Thyroid gland (tissue), 4 donors: ENCODE results near the gene MRPL12. TPM values are rescaled to one million over a fixed set of nuclear protein-coding genes. Genes with fewer than 3 reads are reported as not detected.
"Not testable (repeated sequence)": the region's sequence is repeated elsewhere in the genome, so short reads cannot be mapped to it uniquely, and the experiment has no call there.

ENCODE experiments used
- DNase-seq, 2 donors: peaks; one replicate each; pipeline ENCODE4 v3.0.0-alpha.2; 2019
- H3K27ac ChIP-seq, 3 donors: fragments of 200-600 bp; sonication (generic); 1 replicate in 2 of 3; 2 replicates in 1 of 3; pipeline ENCODE4 v1.5.1; 2016 to 2019; ENCODE audit warnings: mild to moderate bottlenecking in 1 of 3, moderate library complexity in 1 of 3
- H3K27me3 ChIP-seq: fragments of 200-600 bp; sonication (generic); one replicate; pipeline ENCODE4 v1.5.1; 2019
- H3K36me3 ChIP-seq, 2 donors: fragments of 200-600 bp; sonication (generic); one replicate each; pipeline ENCODE4 v1.5.1; 2016 to 2019
- H3K4me1 ChIP-seq, 2 donors: fragments of 200-600 bp; sonication (generic); one replicate each; pipeline ENCODE4 v1.5.1; 2017 to 2019
- H3K4me3 ChIP-seq, 3 donors: fragments of 200-600 bp; sonication (generic); replicated peaks in 1 of 3; 1 replicate in 2 of 3; 2 replicates in 1 of 3; pipeline ENCODE4 v1.5.1; 2016; ENCODE audit warnings: mild to moderate bottlenecking in 1 of 3
- H3K9me3 ChIP-seq: fragments of 200-600 bp; sonication (generic); one replicate; pipeline ENCODE4 v1.5.1; 2017
- CTCF ChIP-seq, 6 experiments: fragments of 200-600 bp in 3 of 6; fragments of 450-650 bp in 3 of 6; sonication (generic) in 3 of 6; IDR thresholded peaks; one replicate each; pipeline ENCODE4 v1.5.1; 2016 to 2019; ENCODE audit warnings: antibody characterized with exemption in 6 of 6, mild to moderate bottlenecking in 2 of 6, inconsistent platforms in 1 of 6, moderate library complexity in 1 of 6
- POLR2A ChIP-seq, 2 donors: fragments of 450-650 bp; IDR thresholded peaks; one replicate each; pipeline ENCODE4 v1.6.1; 2017; ENCODE audit warnings: antibody characterized with exemption in 2 of 2, mild to moderate bottlenecking in 2 of 2, moderate library complexity in 1 of 2
- WGBS, 2 donors: methylation state at CpG; one replicate each; pipeline ENCODE4 v1.1.5; 2017; 5-methylcytosine and 5-hydroxymethylcytosine counted together
- intact Hi-C: fragments of 100-400 bp; cut with DNase I; formaldehyde crosslinking; loops from one replicate; pipeline ENCODE4 v1.15.1; 2023
- total RNA-seq, 4 donors: library from RNA; depleted of rRNA; stranded (reverse); fragments of >200 nt; gene quantifications; one replicate each; pipeline ENCODE4 v1.2.3, GENCODE V29; 2016

MRPL12 gene
- total RNA-seq, 4 donors from 2014 or later = 30.7 to 89.3 (median 46.4) TPM

GRCh38 chr17:81673561-81674258 is 29.5 kb upstream of the MRPL12 start:
- Histone ChIP-seq H3K9me3 (no peaks in the 10 kb centered on the region), H3K36me3 (peaks cover 15 to 26% of the 10 kb centered on the region in 2 donors), H3K4me3 (no peak overlapping the region), H3K4me1 (no peaks in the 10 kb centered on the region), H3K27ac (no peak overlapping the region), H3K27me3 (no peaks in the 10 kb centered on the region)
- intact Hi-C loops = no loop called here
- DNase-seq = no peak
- TF ChIP-seq POLR2A (IDR thresholded peaks at IDR 0.05) (no peak), CTCF (IDR thresholded peaks at IDR 0.05) (no peak)
- WGBS, 2 donors = 86 to 91% methylated on average over 17 to 18 of the region's 18 CpGs

- peaks cover 15 to 26% of the 10 kb centered on the region in 2 donors for H3K36me3 ChIP-seq
- H3K4me3 ChIP-seq, H3K27me3 ChIP-seq, H3K4me1 ChIP-seq, H3K27ac ChIP-seq, intact Hi-C loops, H3K9me3 ChIP-seq: not testable (repeated sequence)
- 35 to 39% methylated on average over 17 to 18 of the region's 18 CpGs for WGBS, 2 donors
- DNase-seq = peak; percentile 42 to 53
- TF ChIP-seq CTCF (IDR thresholded peaks at IDR 0.05) = peak; percentile 12 to 73 (median 69)
Observed at GRCh38 chr17:81675515-81676221, 27.5 kb upstream of the MRPL12 start.

GRCh38 chr17:81676906-81677305 is 26.3 kb upstream of the MRPL12 start:
- no peak for DNase-seq
- Histone ChIP-seq H3K4me3 (no peak overlapping the region), H3K9me3 (no peaks in the 10 kb centered on the region), H3K27ac (no peak overlapping the region), H3K4me1 (peaks cover 0 to 4% of the 10 kb centered on the region in 2 donors), H3K27me3 (no peaks in the 10 kb centered on the region), H3K36me3 (peaks cover 9 to 19% of the 10 kb centered on the region in 2 donors)
- TF ChIP-seq CTCF (IDR thresholded peaks at IDR 0.05) = no peak
- no peak for TF ChIP-seq POLR2A (IDR thresholded peaks at IDR 0.05)
- intact Hi-C loops = no loop called here
- 92 to 93% methylated on average over 11 to 17 of the region's 17 CpGs for WGBS, 2 donors

GRCh38 chr17:81680150-81680549 is 23.0 kb upstream of the MRPL12 start:
- Histone ChIP-seq H3K27me3 (no peaks in the 10 kb centered on the region), H3K4me1 (peaks cover 18 to 20% of the 10 kb centered on the region in 2 donors), H3K36me3 (no peaks in the 10 kb centered on the region), H3K27ac (no peak overlapping the region), H3K4me3 (no peak overlapping the region), H3K9me3 (no peaks in the 10 kb centered on the region)
- 83 to 94% methylated on average over 11 of the region's 11 CpGs for WGBS, 2 donors
- DNase-seq = no peak
- TF ChIP-seq CTCF (IDR thresholded peaks at IDR 0.05) = no peak
- no peak for TF ChIP-seq POLR2A (IDR thresholded peaks at IDR 0.05)
- intact Hi-C loops = no loop called here

GRCh38 chr17:81681672-81682071 is 21.5 kb upstream of the MRPL12 start:
- H3K27ac ChIP-seq = no peak overlapping the region
- no peaks in the 10 kb centered on the region for H3K27me3 ChIP-seq
- intact Hi-C loops = no loop called here
- TF ChIP-seq POLR2A (IDR thresholded peaks at IDR 0.05) = no peak
- TF ChIP-seq CTCF (IDR thresholded peaks at IDR 0.05) = no peak
- no peaks in the 10 kb centered on the region for H3K9me3 ChIP-seq
- peaks cover 7 to 8% of the 10 kb centered on the region in 2 donors for H3K36me3 ChIP-seq
- WGBS, 2 donors = 60 to 73% methylated on average over 14 to 16 of the region's 17 CpGs
- no peak overlapping the region for H3K4me3 ChIP-seq
- DNase-seq = peak; percentile 85 to 88
- peaks cover 19 to 26% of the 10 kb centered on the region in 2 donors for H3K4me1 ChIP-seq
